HG02870 (cell line): ENCODE measurements around the gene UGT2B11.
"Not testable (repeated sequence)": the region's sequence is repeated elsewhere in the genome, so short reads cannot be mapped to it uniquely, and the experiment has no call there.

Experiments
- ATAC-seq: cut with Tn5 transposase; IDR thresholded peaks from one replicate; pipeline ENCODE4 v1.9.1; 2021; ENCODE audit warnings: mild to moderate bottlenecking, moderate library complexity; ENCODE audit not compliant: unreplicated experiment

Gene UGT2B11

GRCh38 chr4:69214716-69215115 lies at the start of gene UGT2B11:
TSS of gene UGT2B11 (minus strand) at chr4:69214748. CDS start at chr4:69214722, 26 bp downstream.
- no peak for ATAC-seq

GRCh38 chr4:69253147-69253772 lies 38.7 kb upstream of the UGT2B11 start:
- ATAC-seq = not testable (repeated sequence)

- not testable (repeated sequence) for ATAC-seq
These were observed 36.3 kb upstream of the UGT2B11 start for GRCh38 chr4:69250884-69251283.

- ATAC-seq = not testable (repeated sequence)
These were observed 28.2 kb upstream of the UGT2B11 start for GRCh38 chr4:69242562-69243240.

- ATAC-seq = not testable (repeated sequence)
These were observed 27.2 kb upstream of the UGT2B11 start for GRCh38 chr4:69241746-69242145.

- ATAC-seq = not testable (repeated sequence)
These were observed 26.2 kb upstream of the UGT2B11 start for GRCh38 chr4:69240787-69241186.

GRCh38 chr4:69239557-69240168 lies 25.1 kb upstream of the UGT2B11 start:
- ATAC-seq = no peak

- no peak for ATAC-seq
These were observed 24.5 kb upstream of the UGT2B11 start for GRCh38 chr4:69239092-69239491.

- no peak for ATAC-seq
These were observed 10.3 kb upstream of the UGT2B11 start for GRCh38 chr4:69224891-69225290.

GRCh38 chr4:69223277-69223676 lies 8.7 kb upstream of the UGT2B11 start:
- not testable (repeated sequence) for ATAC-seq

GRCh38 chr4:69218491-69218890 lies 3.9 kb upstream of the UGT2B11 start:
- ATAC-seq = not testable (repeated sequence)

- ATAC-seq = no peak
These were observed 3.6 kb downstream of the UGT2B11 start for GRCh38 chr4:69210911-69211310.

GRCh38 chr4:69198506-69198905 lies 16.0 kb downstream of the UGT2B11 start:
- ATAC-seq = not testable (repeated sequence)

- no peak for ATAC-seq
These were observed 18.2 kb downstream of the UGT2B11 start for GRCh38 chr4:69196209-69196965.

GRCh38 chr4:69194166-69194565 lies 20.4 kb downstream of the UGT2B11 start:
- no peak for ATAC-seq

- ATAC-seq = not testable (repeated sequence)
These were observed 22.6 kb downstream of the UGT2B11 start for GRCh38 chr4:69191905-69192304.

GRCh38 chr4:69190621-69191020 lies 23.9 kb downstream of the UGT2B11 start:
- ATAC-seq = not testable (repeated sequence)

- not testable (repeated sequence) for ATAC-seq
These were observed 32.9 kb downstream of the UGT2B11 start for GRCh38 chr4:69181519-69182169.

- ATAC-seq = not testable (repeated sequence)
These were observed 34.7 kb downstream of the UGT2B11 start for GRCh38 chr4:69179817-69180216.

- ATAC-seq = not testable (repeated sequence)
These were observed 35.8 kb downstream of the UGT2B11 start for GRCh38 chr4:69178751-69179205.
